ENCODE measurements around the gene LAMTOR3.

Gene LAMTOR3

DNA sequence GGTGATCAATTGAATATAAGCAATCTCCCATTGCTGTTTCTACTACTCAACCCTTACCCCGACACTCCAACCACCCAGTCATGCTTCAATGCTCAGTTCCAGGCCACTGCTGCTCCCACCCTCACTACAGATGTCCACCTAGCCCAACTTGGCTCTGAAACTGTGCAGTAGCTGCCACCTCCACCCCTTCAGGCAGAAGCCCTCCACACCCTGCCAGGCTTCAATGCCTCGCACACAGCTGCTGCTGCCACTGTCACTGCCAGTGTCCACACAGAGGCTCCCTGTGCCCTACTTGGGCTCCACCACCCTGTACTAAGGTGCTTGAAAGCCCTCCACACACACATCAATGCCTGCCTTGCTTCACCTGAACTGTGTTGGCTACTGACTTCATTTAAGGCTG lies 34.6 kb downstream of the LAMTOR3 start:
- no peak for DNase-seq (ENCODE audit: low spot score)

DNA sequence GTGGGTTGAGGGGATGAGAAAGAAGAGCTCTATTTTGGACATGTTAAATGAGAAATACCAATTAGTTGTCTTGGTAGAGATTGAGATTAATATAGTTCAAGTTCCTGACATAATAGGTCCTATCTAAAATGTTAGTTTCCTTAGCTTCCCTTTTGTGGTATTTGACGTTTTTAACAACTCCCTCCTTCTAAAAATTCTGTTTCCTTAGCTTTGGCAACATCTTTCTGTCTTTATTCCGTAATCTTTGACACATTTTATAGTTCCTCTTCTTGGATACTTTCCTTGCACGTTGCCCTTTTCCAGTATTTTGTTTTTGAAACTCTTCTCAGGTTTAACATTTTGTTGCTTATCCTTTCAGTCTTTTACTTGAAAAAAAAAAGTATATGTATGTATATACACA lies 36.9 kb downstream of the LAMTOR3 start:
- TF ChIP-seq, protein P1, sequence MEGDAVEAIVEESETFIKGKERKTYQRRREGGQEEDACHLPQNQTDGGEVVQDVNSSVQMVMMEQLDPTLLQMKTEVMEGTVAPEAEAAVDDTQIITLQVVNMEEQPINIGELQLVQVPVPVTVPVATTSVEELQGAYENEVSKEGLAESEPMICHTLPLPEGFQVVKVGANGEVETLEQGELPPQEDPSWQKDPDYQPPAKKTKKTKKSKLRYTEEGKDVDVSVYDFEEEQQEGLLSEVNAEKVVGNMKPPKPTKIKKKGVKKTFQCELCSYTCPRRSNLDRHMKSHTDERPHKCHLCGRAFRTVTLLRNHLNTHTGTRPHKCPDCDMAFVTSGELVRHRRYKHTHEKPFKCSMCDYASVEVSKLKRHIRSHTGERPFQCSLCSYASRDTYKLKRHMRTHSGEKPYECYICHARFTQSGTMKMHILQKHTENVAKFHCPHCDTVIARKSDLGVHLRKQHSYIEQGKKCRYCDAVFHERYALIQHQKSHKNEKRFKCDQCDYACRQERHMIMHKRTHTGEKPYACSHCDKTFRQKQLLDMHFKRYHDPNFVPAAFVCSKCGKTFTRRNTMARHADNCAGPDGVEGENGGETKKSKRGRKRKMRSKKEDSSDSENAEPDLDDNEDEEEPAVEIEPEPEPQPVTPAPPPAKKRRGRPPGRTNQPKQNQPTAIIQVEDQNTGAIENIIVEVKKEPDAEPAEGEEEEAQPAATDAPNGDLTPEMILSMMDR (IDR thresholded peaks at IDR 0.05; ENCODE audit: borderline replicate concordance, control extremely low read depth, extremely low read depth, insufficient read depth, missing control alignments), result no peak
- in situ Hi-C loops (cut with MboI; ENCODE audit: low sequenced_read_pairs, unreplicated experiment), result no loop called here
- no peak for DNase-seq (ENCODE audit: low spot score)

More for the DNA sequence above, 34.6 kb downstream of the LAMTOR3 start:
- TF ChIP-seq, protein P1 (IDR thresholded peaks at IDR 0.05; ENCODE audit: borderline replicate concordance, control extremely low read depth, extremely low read depth, insufficient read depth, missing control alignments), result no peak
- in situ Hi-C loops (cut with MboI; ENCODE audit: low sequenced_read_pairs, unreplicated experiment), result no loop called here

DNA sequence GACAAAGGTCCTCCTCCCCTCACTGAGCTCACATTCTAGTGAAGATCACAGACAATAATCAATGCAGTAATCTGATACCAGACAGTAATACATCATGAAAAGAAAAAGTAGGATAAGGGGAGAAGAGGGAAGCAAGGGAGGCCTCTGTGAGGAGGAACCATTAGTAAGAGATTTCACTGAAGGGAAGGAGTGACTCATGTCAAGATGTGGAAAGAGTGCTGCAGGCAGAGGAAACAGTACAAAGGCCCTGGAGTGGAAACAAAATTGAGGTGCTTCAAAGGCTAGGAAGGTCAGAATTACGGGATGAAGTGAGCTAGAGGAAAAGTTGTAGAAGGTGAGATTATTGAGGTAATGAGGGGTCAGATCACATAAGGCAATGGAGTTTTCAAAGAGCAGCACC lies 38.1 kb downstream of the LAMTOR3 start:
- TF ChIP-seq, protein P1 (IDR thresholded peaks at IDR 0.05; ENCODE audit: borderline replicate concordance, control extremely low read depth, extremely low read depth, insufficient read depth, missing control alignments), result no peak
- no peak for DNase-seq (ENCODE audit: low spot score)
- in situ Hi-C loops (cut with MboI; ENCODE audit: low sequenced_read_pairs, unreplicated experiment), result no loop called here

- DNase-seq (ENCODE audit: low spot score), result peak; percentile 32
- in situ Hi-C loops (cut with MboI; ENCODE audit: low sequenced_read_pairs, unreplicated experiment), result no loop called here
- TF ChIP-seq, protein P1 (IDR thresholded peaks at IDR 0.05; ENCODE audit: borderline replicate concordance, control extremely low read depth, extremely low read depth, insufficient read depth, missing control alignments), result no peak
These were observed 38.5 kb downstream of the LAMTOR3 start for GRCh38 chr4:99855678-99856077.

GRCh38 chr4:99853999-99854398 lies 40.2 kb downstream of the LAMTOR3 start:
- DNase-seq (ENCODE audit: low spot score), result no peak
- in situ Hi-C loops (cut with MboI; ENCODE audit: low sequenced_read_pairs, unreplicated experiment), result no loop called here
- TF ChIP-seq, protein P1 (IDR thresholded peaks at IDR 0.05; ENCODE audit: borderline replicate concordance, control extremely low read depth, extremely low read depth, insufficient read depth, missing control alignments), result no peak

DNA sequence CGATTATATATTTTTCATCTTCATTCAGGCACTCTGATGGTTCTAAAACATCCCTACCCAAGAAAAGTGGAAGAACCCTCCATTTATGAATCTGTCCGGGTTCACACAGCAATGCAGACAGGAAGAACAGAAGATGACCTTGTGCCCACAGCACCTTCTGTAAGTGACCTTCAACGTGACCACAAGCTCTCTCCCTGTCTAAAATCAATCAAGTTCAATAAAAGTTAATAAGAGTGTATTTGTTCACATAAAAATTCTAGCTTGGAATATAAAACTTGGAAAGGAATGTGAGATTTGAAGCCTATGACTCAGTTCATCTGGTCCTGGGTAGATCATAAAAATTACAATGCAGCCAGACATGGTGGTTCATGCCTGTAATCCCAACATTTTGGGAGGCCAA lies 41.0 kb downstream of the LAMTOR3 start:
- TF ChIP-seq, protein P1 (IDR thresholded peaks at IDR 0.05; ENCODE audit: borderline replicate concordance, control extremely low read depth, extremely low read depth, insufficient read depth, missing control alignments), result no peak
- in situ Hi-C loops (cut with MboI; ENCODE audit: low sequenced_read_pairs, unreplicated experiment), result no loop called here
- DNase-seq (ENCODE audit: low spot score), result no peak

All from GM13976 (cell line).